H1 (cell line): ENCODE results near the gene TMEM92. TPM values are rescaled to one million over a fixed set of nuclear protein-coding genes. Genes with fewer than 3 reads are reported as not detected.

ENCODE experiments used
- CTCF ChIA-PET: fragments of 300-600 bp; sonication (Branson Sonifier 250); formaldehyde crosslinking; loops from one replicate; lab custom pipeline; 2021; ENCODE audit not compliant: partially characterized antibody; lab: Charles Lee
- POLR2A ChIA-PET: fragments of 300-600 bp; sonication (Branson Sonifier 250); formaldehyde crosslinking; loops from one replicate; lab custom pipeline; 2021; ENCODE audit warnings: inconsistent platforms; ENCODE audit not compliant: partially characterized antibody; lab: Charles Lee
- DNase-seq, 2 experiments: peaks; one replicate each; pipeline versions ENCODE4 v3.0.0 to v3.0.0-alpha.2; 2010 to 2022; ENCODE audit warnings: low spot score in 2 of 2, low read depth in 1 of 2, mixed read lengths in 1 of 2
- FAIRE-seq: peaks from 2 replicates; lab custom pipeline; 2011; peaks lifted over from hg19 to GRCh38; lab: Jason Lieb, UNC
- H2AFZ ChIP-seq: 2 replicates; pipeline ENCODE4 v1.8.1; 2012; ENCODE audit warnings: low read length, inconsistent platforms
- H2AK5ac ChIP-seq: 2 replicates; pipeline ENCODE4 v1.6.1; 2013; ENCODE audit warnings: low read depth, low read length
- H2BK120ac ChIP-seq: replicated peaks from 2 replicates; pipeline ENCODE3; 2013; ENCODE audit warnings: low read depth, low read length, inconsistent platforms
- H2BK12ac ChIP-seq: 2 replicates; pipeline ENCODE4 v1.6.1; 2013; ENCODE audit warnings: low read depth, low read length
- H2BK15ac ChIP-seq: 2 replicates; pipeline ENCODE4 v1.6.1; 2013; ENCODE audit warnings: low read length
- H2BK20ac ChIP-seq: 2 replicates; pipeline ENCODE4 v1.6.1; 2013; ENCODE audit warnings: low read length
- H2BK5ac ChIP-seq: 2 replicates; pipeline ENCODE4 v1.6.1; 2013; ENCODE audit warnings: low read depth, low read length
- H3K14ac ChIP-seq: 2 replicates; pipeline ENCODE4 v1.6.1; 2013; ENCODE audit warnings: inconsistent platforms; ENCODE audit not compliant: insufficient read length
- H3K18ac ChIP-seq: 2 replicates; pipeline ENCODE4 v1.6.1; 2013; ENCODE audit warnings: low read length; ENCODE audit errors: extremely low read depth
- H3K23ac ChIP-seq: 2 replicates; pipeline ENCODE4 v1.6.1; 2013; ENCODE audit warnings: inconsistent platforms; ENCODE audit not compliant: insufficient read length
- H3K23me2 ChIP-seq: 2 replicates; pipeline ENCODE4 v1.6.1; 2013; ENCODE audit warnings: low read depth, low read length
- H3K27ac ChIP-seq: 2 replicates; pipeline ENCODE4 v1.6.1; 2011; ENCODE audit warnings: low read depth, low read length, inconsistent platforms
- H3K27me3 ChIP-seq, 4 experiments: replicated peaks in 1 of 4; 1 replicate in 1 of 4; 2 replicates in 3 of 4; pipeline versions ENCODE4 v1.6.1 to v1.8.1; 2011 to 2013; ENCODE audit warnings: low read length in 3 of 4, mild to moderate bottlenecking in 3 of 4, inconsistent platforms in 2 of 4, mixed read lengths in 2 of 4, moderate library complexity in 1 of 4; ENCODE audit not compliant: control insufficient read depth in 3 of 4, insufficient read depth in 3 of 4; ENCODE audit errors: extremely low read depth in 1 of 4
- H3K36me3 ChIP-seq, 4 experiments: 2 replicates each; pipeline versions ENCODE4 v1.6.1 to v1.8.1; 2011 to 2013; ENCODE audit warnings: mild to moderate bottlenecking in 4 of 4, low read length in 3 of 4, moderate library complexity in 2 of 4, control low read depth in 1 of 4, inconsistent platforms in 1 of 4; ENCODE audit not compliant: insufficient read depth in 4 of 4, control insufficient read depth in 2 of 4
- H3K4ac ChIP-seq: replicated peaks from 2 replicates; pipeline ENCODE3; 2013; ENCODE audit warnings: low read length, low read depth, mixed read lengths, inconsistent platforms; ENCODE audit not compliant: insufficient read length
- H3K4me1 ChIP-seq, 4 experiments: replicated peaks in 1 of 4; 1 replicate in 1 of 4; 2 replicates in 3 of 4; pipeline versions ENCODE4 v1.6.1 to v1.8.1; 2011 to 2013; ENCODE audit warnings: low read length in 3 of 4, inconsistent platforms in 2 of 4, mixed read lengths in 1 of 4; ENCODE audit not compliant: insufficient read depth in 4 of 4, control insufficient read depth in 3 of 4
- H3K4me2 ChIP-seq, 2 experiments: 2 replicates each; pipeline versions ENCODE4 v1.6.1 to v1.8.1; 2011 to 2013; ENCODE audit warnings: low read depth in 2 of 2, low read length in 2 of 2, control low read depth in 1 of 2, inconsistent platforms in 1 of 2, mild to moderate bottlenecking in 1 of 2; ENCODE audit not compliant: insufficient read depth in 1 of 2
- H3K4me3 ChIP-seq, 4 experiments: fragments of 200-600, 300-600 bp in 1 of 4; sonication (generic), shearing (Covaris generic), sonication (Bioruptor Twin) in 1 of 4; 2 replicates each; pipeline versions ENCODE4 v1.5.1 to v1.8.1; 2011 to 2016; ENCODE audit warnings: low read length in 4 of 4, low read depth in 3 of 4, control low read depth in 2 of 4, inconsistent platforms in 2 of 4, mild to moderate bottlenecking in 2 of 4, mixed read lengths in 1 of 4, moderate library complexity in 1 of 4; ENCODE audit not compliant: insufficient read depth in 2 of 4; ENCODE audit errors: extremely low read depth in 1 of 4
- H3K56ac ChIP-seq: replicated peaks from 2 replicates; pipeline ENCODE3; 2013; ENCODE audit warnings: low read depth, mild to moderate bottlenecking, mixed read lengths, low read length, inconsistent platforms; ENCODE audit not compliant: insufficient read length
- H3K79me1 ChIP-seq: 2 replicates; pipeline ENCODE4 v1.6.1; 2013; ENCODE audit warnings: low read depth, low read length, control low read depth
- H3K79me2 ChIP-seq, 2 experiments: 2 replicates each; pipeline versions ENCODE4 v1.6.1 to v1.8.1; 2012 to 2013; ENCODE audit warnings: low read length in 2 of 2, mild to moderate bottlenecking in 2 of 2, inconsistent platforms in 1 of 2; ENCODE audit not compliant: insufficient read depth in 2 of 2, control insufficient read depth in 1 of 2
- H3K9ac ChIP-seq, 4 experiments: replicated peaks in 1 of 4; 1 replicate in 1 of 4; 2 replicates in 3 of 4; pipeline versions ENCODE4 v1.6.1 to v1.8.1; 2011 to 2013; ENCODE audit warnings: low read depth in 3 of 4, low read length in 3 of 4, control low read depth in 2 of 4, mild to moderate bottlenecking in 2 of 4, moderate library complexity in 2 of 4, inconsistent platforms in 1 of 4; ENCODE audit errors: extremely low read depth in 1 of 4
- H3K9me3 ChIP-seq, 2 experiments: 2 replicates each; pipeline versions ENCODE4 v1.6.1 to v1.8.1; 2012 to 2013; ENCODE audit warnings: mild to moderate bottlenecking in 2 of 2, moderate library complexity in 2 of 2, control low read depth in 1 of 2, inconsistent platforms in 1 of 2, low read depth in 1 of 2, low read length in 1 of 2, mixed read lengths in 1 of 2; ENCODE audit not compliant: insufficient read depth in 2 of 2
- H4K20me1 ChIP-seq, 2 experiments: replicated peaks in 1 of 2; 2 replicates each; pipeline versions ENCODE3 to v1.8.1; 2011 to 2013; ENCODE audit warnings: inconsistent platforms in 2 of 2, low read length in 2 of 2, mild to moderate bottlenecking in 1 of 2; ENCODE audit not compliant: insufficient read depth in 2 of 2, control insufficient read depth in 1 of 2
- H4K5ac ChIP-seq: 2 replicates; pipeline ENCODE4 v1.6.1; 2013; ENCODE audit warnings: low read length, low read depth, mixed read lengths, inconsistent platforms; ENCODE audit not compliant: insufficient read length
- H4K8ac ChIP-seq: 2 replicates; pipeline ENCODE4 v1.8.0; 2013; ENCODE audit warnings: mild to moderate bottlenecking, moderate library complexity, low read length, inconsistent platforms; ENCODE audit not compliant: insufficient read depth; ENCODE audit errors: extremely low read depth
- H4K91ac ChIP-seq: replicated peaks from 2 replicates; pipeline ENCODE3; 2013; ENCODE audit warnings: low read length, mixed read lengths, inconsistent platforms; ENCODE audit not compliant: insufficient read length
- ATF2 ChIP-seq: IDR thresholded peaks from 2 replicates; pipeline ENCODE4 v1.6.1; 2012; ENCODE audit warnings: low read length, inconsistent platforms
- CREB1 ChIP-seq: IDR thresholded peaks from 2 replicates; pipeline ENCODE4 v1.6.1; 2012; ENCODE audit warnings: inconsistent platforms
- EP300 ChIP-seq, 2 experiments: IDR thresholded peaks; 1 replicate in 1 of 2; 2 replicates in 1 of 2; pipeline ENCODE4 v1.6.1; 2011 to 2012; ENCODE audit warnings: low read depth in 2 of 2, low read length in 2 of 2, mild to moderate bottlenecking in 2 of 2, borderline replicate concordance in 1 of 2, inconsistent platforms in 1 of 2, moderate library complexity in 1 of 2
- EZH2 ChIP-seq: fragments of 200-600 bp; sonication (generic); IDR thresholded peaks from 2 replicates; pipeline ENCODE4 v1.7.1; 2012; ENCODE audit warnings: low read depth, mild to moderate bottlenecking, moderate library complexity, low read length, inconsistent platforms; ENCODE audit not compliant: severe bottlenecking
- GABPA ChIP-seq: IDR thresholded peaks from 2 replicates; pipeline ENCODE4 v1.6.1; 2011; ENCODE audit warnings: mild to moderate bottlenecking, low read length, moderate library complexity, borderline replicate concordance; ENCODE audit not compliant: insufficient read depth
- GTF2F1 ChIP-seq: IDR thresholded peaks from 2 replicates; pipeline ENCODE4 v1.6.1; 2012; ENCODE audit warnings: low read depth, low read length, improper control_type of control experiment, borderline replicate concordance
- JUN ChIP-seq: IDR thresholded peaks from 2 replicates; pipeline ENCODE4 v1.6.1; 2011; ENCODE audit warnings: low read depth, mild to moderate bottlenecking, improper control_type of control experiment, low read length
- KDM5A ChIP-seq: fragments of 200-600 bp; IDR thresholded peaks from 2 replicates; pipeline ENCODE4 v1.7.1; 2012; ENCODE audit warnings: mild to moderate bottlenecking, low read length, inconsistent platforms, mixed read lengths
- POLR2A ChIP-seq, 2 experiments: IDR thresholded peaks; 1 replicate in 1 of 2; 2 replicates in 1 of 2; pipeline ENCODE4 v1.6.1; 2011; ENCODE audit warnings: low read depth in 2 of 2, low read length in 2 of 2, mild to moderate bottlenecking in 2 of 2; ENCODE audit errors: control extremely low read depth in 1 of 2
- SIX5 ChIP-seq: IDR thresholded peaks from 2 replicates; pipeline ENCODE4 v1.6.1; 2011; ENCODE audit warnings: mild to moderate bottlenecking, low read depth, low read length
- SP4 ChIP-seq: IDR thresholded peaks from 2 replicates; pipeline ENCODE4 v1.6.1; 2012; ENCODE audit warnings: low read length, inconsistent platforms
- TAF1 ChIP-seq: IDR thresholded peaks from 2 replicates; pipeline ENCODE4 v1.6.1; 2011; ENCODE audit warnings: mild to moderate bottlenecking, low read depth, low read length
- WGBS, 2 experiments: shearing (Covaris generic) in 1 of 2; methylation state at CpG; one replicate each; pipeline versions ENCODE4 v1.1.6 to v1.1.7; 2013 to 2015; ENCODE audit warnings: low lambda C conversion rate in 2 of 2, mixed read lengths in 2 of 2, inconsistent platforms in 1 of 2, low coverage in 1 of 2, missing lambda C conversion rate in 1 of 2; ENCODE audit not compliant: insufficient replicate concordance in 2 of 2, insufficient coverage in 1 of 2, insufficient read length in 1 of 2; ENCODE audit errors: extremely low coverage in 1 of 2, missing lambda C conversion rate in 1 of 2; 5-methylcytosine and 5-hydroxymethylcytosine counted together
- polyA plus RNA-seq, 7 experiments: library from polyadenylated mRNA; depleted of rRNA in 3 of 7; stranded (reverse) in 5 of 7; unstranded in 2 of 7; fragments of >200 nt in 5 of 7; fragments of 200-250 nt in 2 of 7; gene quantifications; 1 replicate in 5 of 7; 2 replicates in 1 of 7; 4 replicates in 1 of 7; pipeline versions ENCODE4 v1.2.1 to v1.2.3, GENCODE V29; 2011 to 2013; ENCODE audit warnings: missing spikeins in 2 of 7, mixed read lengths in 2 of 7
- total RNA-seq: library from RNA; stranded (reverse); fragmentation: NEBNext Ultra II Directional; extraction: Animal tissue kit (Norgen Biotek cat#: 25700); gene quantifications from 2 replicates; pipeline ENCODE4 v1.2.1, GENCODE V29; 2021

TMEM92 gene
- total and polyA plus RNA-seq, 2 of the 8 experiments (the other 6 are each of a cell fraction or from before 2014, with no cell fraction given): 11.9 to 24.8 TPM

- Histone ChIP-seq H2BK15ac (0 out of 2 replicates have a peak overlapping the region, but pooled peaks have one; percentile 81), H3K27ac (no peak overlapping the region), H3K79me2 (no peaks in the 10 kb centered on the region), H4K20me1 (no peaks in the 10 kb centered on the region), H3K4me1 (peaks cover 0 to 10% (median 3%) of the 10 kb centered on the region in 4 experiments; a peak in 4 of 7 replicates), H3K9ac (no peak overlapping the region), H2BK12ac (no peak overlapping the region), H2AK5ac (no peak overlapping the region), H4K8ac (peak overlapping the region; percentile 72; the same call in 1 of the 2 replicates), H3K18ac (no peak overlapping the region; the same call in 1 of the 2 replicates), H3K56ac (no peak overlapping the region), H4K5ac (no peak overlapping the region), H2AFZ (no peak overlapping the region), H2BK20ac (no peak overlapping the region), H3K27me3 (no peaks in the 10 kb centered on the region), H2BK120ac (no peak overlapping the region), H3K23me2 (no peaks in the 10 kb centered on the region), H3K4ac (no peak overlapping the region), H3K14ac (no peak overlapping the region), H3K4me3 (no peak overlapping the region), H3K4me2 (no peak overlapping the region), H3K23ac (no peak overlapping the region), H4K91ac (no peak overlapping the region), H2BK5ac (no peak overlapping the region), H3K36me3 (no peaks in the 10 kb centered on the region), H3K9me3 (no peaks in the 10 kb centered on the region), H3K79me1 (no peaks in the 10 kb centered on the region)
- ChIA-PET POLR2A (no interaction called here), CTCF (interaction anchor here (1.3 to 6.9 kb wide), 4 partner anchors 11 to 80 kb away, joined by 3 to 46 read pairs (median 4); no protein-coding TSS in a partner anchor)
- DNase-seq (no peak), FAIRE-seq (no peak)
- 88% methylated on average over 14 of the region's 15 CpGs; no CpG with 5 or more reads in 1 of the 2 experiments for WGBS, 2 experiments
- TF ChIP-seq EZH2: no peak
- no peak for TF ChIP-seq SP4
- TF ChIP-seq TAF1: no peak
- no peak for TF ChIP-seq ATF2
- TF ChIP-seq GTF2F1: no peak
- TF ChIP-seq GABPA: no peak
- no peak for TF ChIP-seq CREB1
- TF ChIP-seq EP300 (IDR thresholded peaks at IDR 0.05; ENCODE audit: borderline replicate concordance in 1 of 2, low read depth in 2 of 2, low read length in 2 of 2): no peak
- no peak for TF ChIP-seq JUN
- TF ChIP-seq KDM5A: no peak
- no peak for TF ChIP-seq POLR2A (IDR thresholded peaks at IDR 0.05; ENCODE audit: control extremely low read depth in 1 of 2, low read depth in 2 of 2, low read length in 2 of 2)
- no peak for TF ChIP-seq SIX5
Measured at GRCh38 chr17:50257676-50258224, 16.5 kb upstream of the TMEM92 start.
